Lower lobe of right lung (tissue), 2 donors: ENCODE data around the gene TBL1XR1. TPM values are rescaled to one million over a fixed set of nuclear protein-coding genes. Genes with fewer than 3 reads are reported as not detected.

Experiments
- ATAC-seq, 2 donors: fragments of 200-7000 bp; cut with Tn5 transposase; one replicate each; pipeline ENCODE4 v1.9.1; 2020 to 2022; ENCODE audit warnings: mild to moderate bottlenecking in 2 of 2, moderate library complexity in 2 of 2
- DNase-seq: peaks from one replicate; pipeline ENCODE4 v3.0.0-alpha.2; 2020
- H3K27ac ChIP-seq: fragments of 200-600 bp; one replicate; pipeline ENCODE4 v1.8.0; 2022
- H3K27me3 ChIP-seq: fragments of 200-600 bp; one replicate; pipeline ENCODE4 v1.8.0; 2022; ENCODE audit warnings: low read depth
- H3K36me3 ChIP-seq: fragments of 200-600 bp; one replicate; pipeline ENCODE4 v1.8.0; 2022; ENCODE audit warnings: mild to moderate bottlenecking
- H3K4me1 ChIP-seq: fragments of 200-600 bp; one replicate; pipeline ENCODE4 v1.8.0; 2022
- H3K4me3 ChIP-seq: fragments of 200-600 bp; one replicate; pipeline ENCODE4 v1.8.0; 2022; ENCODE audit warnings: mild to moderate bottlenecking
- H3K9me3 ChIP-seq: fragments of 200-600 bp; one replicate; pipeline ENCODE4 v1.8.0; 2022
- CTCF ChIP-seq: fragments of 200-600 bp; IDR thresholded peaks from one replicate; pipeline ENCODE4 v1.8.0; 2022; ENCODE audit warnings: antibody characterized with exemption, mild to moderate bottlenecking
- intact Hi-C: fragments of 100-400 bp; cut with DNase I; formaldehyde crosslinking; loops from one replicate; pipeline ENCODE4 v1.11.0; 2022
- total RNA-seq: library from RNA; stranded (reverse); fragmentation: NEBNext Ultra II Directional; extraction: Animal tissue kit (Norgen Biotek cat#: 25700); gene quantifications from one replicate; pipeline ENCODE4 v1.2.1, GENCODE V29; 2021
- donor health status: DM: no; HTN: yes; CAD: no; lungs with severe emphysema.

The TBL1XR1 gene
- total RNA-seq, 1 donor from 2014 or later: 160 TPM

GRCh38 chr3:177127008-177127407, 70.3 kb downstream of the TBL1XR1 start:
- DNase-seq: no peak
- Histone ChIP-seq H3K36me3 (no peaks in the 10 kb centered on the region), H3K27me3 (no peaks in the 10 kb centered on the region), H3K27ac (no peak overlapping the region), H3K4me3 (no peak overlapping the region), H3K9me3 (no peaks in the 10 kb centered on the region), H3K4me1 (peaks cover 8% of the 10 kb centered on the region)
- ATAC-seq: no peak
- no peak for TF ChIP-seq CTCF
- intact Hi-C loops: no loop called here

GRCh38 chr3:177126015-177126773, 71.1 kb downstream of the TBL1XR1 start:
- intact Hi-C loops: no loop called here
- TF ChIP-seq CTCF: no peak
- Histone ChIP-seq H3K9me3 (no peaks in the 10 kb centered on the region), H3K4me3 (no peak overlapping the region), H3K36me3 (no peaks in the 10 kb centered on the region), H3K27ac (no peak overlapping the region), H3K27me3 (no peaks in the 10 kb centered on the region), H3K4me1 (peaks cover 10% of the 10 kb centered on the region)
- ATAC-seq (peak in 1 of 2 donors; percentile 32), DNase-seq (no peak)

- Histone ChIP-seq H3K9me3 (no peaks in the 10 kb centered on the region), H3K36me3 (no peaks in the 10 kb centered on the region), H3K4me1 (peaks cover 15% of the 10 kb centered on the region), H3K4me3 (no peak overlapping the region), H3K27me3 (no peaks in the 10 kb centered on the region), H3K27ac (no peak overlapping the region)
- DNase-seq (no peak), ATAC-seq (no peak)
- intact Hi-C loops: no loop called here
- no peak for TF ChIP-seq CTCF
These were observed 72.4 kb downstream of the TBL1XR1 start for GRCh38 chr3:177124882-177125281.

- Histone ChIP-seq H3K4me1 (peaks cover 15% of the 10 kb centered on the region), H3K36me3 (no peaks in the 10 kb centered on the region), H3K27ac (no peak overlapping the region), H3K9me3 (no peaks in the 10 kb centered on the region), H3K4me3 (no peak overlapping the region), H3K27me3 (no peaks in the 10 kb centered on the region)
- TF ChIP-seq CTCF: no peak
- DNase-seq (no peak), ATAC-seq (no peak)
- intact Hi-C loops: no loop called here
These were observed 73.5 kb downstream of the TBL1XR1 start for GRCh38 chr3:177123822-177124221.

GRCh38 chr3:177122183-177122856, 75.0 kb downstream of the TBL1XR1 start:
- peaks cover 25% of the 10 kb centered on the region for H3K4me1 ChIP-seq
- H3K27ac ChIP-seq: no peak overlapping the region
- TF ChIP-seq CTCF: no peak
- DNase-seq (no peak), ATAC-seq (no peak)
- H3K9me3 ChIP-seq: no peaks in the 10 kb centered on the region
- no peaks in the 10 kb centered on the region for H3K27me3 ChIP-seq
- no peaks in the 10 kb centered on the region for H3K36me3 ChIP-seq
- intact Hi-C loops: no loop called here
- H3K4me3 ChIP-seq: no peak overlapping the region
